ENCODE measurements around the gene ATP13A4.

Gene ATP13A4

DNA sequence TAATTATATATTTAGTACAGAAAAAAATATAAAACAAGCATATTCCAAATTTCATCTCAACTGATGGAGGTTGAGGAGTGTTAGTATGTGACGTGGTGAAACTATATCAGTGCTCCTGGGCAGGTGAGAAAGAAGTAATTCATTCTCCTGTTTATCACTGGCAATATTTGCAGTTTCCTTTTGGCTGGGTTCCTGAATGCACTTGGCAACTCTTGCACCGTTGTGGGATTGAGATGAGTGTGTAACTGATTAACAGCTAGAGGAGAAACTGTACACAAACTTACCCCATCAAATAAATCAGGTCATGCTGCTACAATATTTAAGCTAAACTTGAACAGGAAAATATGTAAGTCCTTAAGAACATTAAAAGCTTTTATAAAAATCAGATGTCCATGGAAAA lies 2.1 kb upstream of the ATP13A4 start:
- H3K36me3 ChIP-seq = no peaks in the 10 kb centered on the region
- TF ChIP-seq, protein P1, sequence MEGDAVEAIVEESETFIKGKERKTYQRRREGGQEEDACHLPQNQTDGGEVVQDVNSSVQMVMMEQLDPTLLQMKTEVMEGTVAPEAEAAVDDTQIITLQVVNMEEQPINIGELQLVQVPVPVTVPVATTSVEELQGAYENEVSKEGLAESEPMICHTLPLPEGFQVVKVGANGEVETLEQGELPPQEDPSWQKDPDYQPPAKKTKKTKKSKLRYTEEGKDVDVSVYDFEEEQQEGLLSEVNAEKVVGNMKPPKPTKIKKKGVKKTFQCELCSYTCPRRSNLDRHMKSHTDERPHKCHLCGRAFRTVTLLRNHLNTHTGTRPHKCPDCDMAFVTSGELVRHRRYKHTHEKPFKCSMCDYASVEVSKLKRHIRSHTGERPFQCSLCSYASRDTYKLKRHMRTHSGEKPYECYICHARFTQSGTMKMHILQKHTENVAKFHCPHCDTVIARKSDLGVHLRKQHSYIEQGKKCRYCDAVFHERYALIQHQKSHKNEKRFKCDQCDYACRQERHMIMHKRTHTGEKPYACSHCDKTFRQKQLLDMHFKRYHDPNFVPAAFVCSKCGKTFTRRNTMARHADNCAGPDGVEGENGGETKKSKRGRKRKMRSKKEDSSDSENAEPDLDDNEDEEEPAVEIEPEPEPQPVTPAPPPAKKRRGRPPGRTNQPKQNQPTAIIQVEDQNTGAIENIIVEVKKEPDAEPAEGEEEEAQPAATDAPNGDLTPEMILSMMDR (IDR thresholded peaks at IDR 0.05; ENCODE audit: low read depth, low read length) = no peak
- H3K4me3 ChIP-seq (ENCODE audit: low read depth, low read length) = no peak overlapping the region
- H3K27me3 ChIP-seq = peaks cover 24% of the 10 kb centered on the region
- H3K9me3 ChIP-seq = no peaks in the 10 kb centered on the region
- no peaks in the 10 kb centered on the region for H3K4me1 ChIP-seq
- no peak for DNase-seq

DNA sequence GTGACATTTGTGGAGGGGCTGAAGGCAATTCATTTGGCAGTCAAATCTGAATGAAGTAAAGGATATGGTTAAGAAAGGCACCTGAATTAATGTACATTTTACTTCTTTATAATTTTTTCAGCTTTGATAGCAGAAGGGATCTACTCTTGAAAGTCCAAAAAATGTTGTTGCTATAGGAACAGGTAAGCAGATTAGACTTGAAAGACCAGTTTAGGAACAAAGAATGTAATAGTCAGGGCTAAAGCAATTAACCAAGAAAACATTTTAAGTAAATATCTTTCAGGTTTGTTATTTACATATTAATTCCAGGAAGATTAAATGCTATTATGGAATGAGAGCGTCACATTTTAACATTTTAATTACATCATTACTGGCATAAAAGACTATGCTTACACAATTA lies 1.1 kb downstream of the ATP13A4 start:
- no peaks in the 10 kb centered on the region for H3K4me1 ChIP-seq
- TF ChIP-seq, protein P1 (IDR thresholded peaks at IDR 0.05; ENCODE audit: low read depth, low read length) = no peak
- no peaks in the 10 kb centered on the region for H3K36me3 ChIP-seq
- DNase-seq = no peak
- H3K9me3 ChIP-seq = no peaks in the 10 kb centered on the region
- peaks cover 24% of the 10 kb centered on the region for H3K27me3 ChIP-seq
- H3K4me3 ChIP-seq (ENCODE audit: low read depth, low read length) = no peak overlapping the region

DNA sequence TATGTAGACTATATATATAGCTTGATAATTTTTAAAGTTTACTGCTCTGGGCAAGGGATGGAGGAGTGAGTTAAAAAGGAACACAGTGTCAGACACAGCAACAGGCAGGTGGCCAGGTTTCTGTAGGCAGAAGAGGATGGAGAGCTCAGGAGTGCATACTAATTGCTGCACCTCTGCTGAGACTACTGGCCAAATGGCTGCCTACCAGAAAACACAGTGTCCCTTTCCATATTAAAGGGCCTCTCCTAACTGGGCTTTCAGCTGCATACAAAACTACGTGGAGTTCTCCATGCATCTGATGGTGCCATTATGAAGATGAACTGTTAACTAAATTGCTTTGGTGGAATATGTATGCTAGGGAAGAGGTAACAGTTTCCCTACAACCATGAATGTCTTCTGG lies 1.8 kb downstream of the ATP13A4 start:
- H3K36me3 ChIP-seq = no peaks in the 10 kb centered on the region
- DNase-seq = no peak
- H3K9me3 ChIP-seq = no peaks in the 10 kb centered on the region
- TF ChIP-seq, protein P1 (IDR thresholded peaks at IDR 0.05; ENCODE audit: low read depth, low read length) = no peak
- peaks cover 23% of the 10 kb centered on the region for H3K27me3 ChIP-seq
- no peaks in the 10 kb centered on the region for H3K4me1 ChIP-seq
- no peak overlapping the region for H3K4me3 ChIP-seq (ENCODE audit: low read depth, low read length)

DNA sequence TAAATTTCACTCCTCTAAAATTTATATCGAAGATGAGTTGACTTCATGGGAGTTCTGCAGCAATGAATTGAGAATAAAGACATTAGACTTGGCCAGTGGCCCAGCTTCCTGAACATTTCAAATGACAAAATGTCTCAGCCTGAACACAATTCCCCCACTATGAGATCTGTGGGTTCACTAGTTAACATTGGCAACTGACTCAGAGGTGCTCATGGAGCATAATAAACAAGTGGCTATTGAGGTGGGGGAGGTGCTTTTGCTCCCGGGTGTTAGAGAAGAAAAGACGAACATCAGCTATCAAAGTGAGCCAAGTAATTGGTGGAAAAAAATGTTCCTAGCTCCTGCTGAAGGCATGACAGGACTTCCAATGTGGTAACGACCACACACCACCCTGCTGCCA lies 6.3 kb downstream of the ATP13A4 start:
- Histone ChIP-seq H3K4me3 (ENCODE audit: low read depth, low read length) (no peak overlapping the region), H3K4me1 (no peaks in the 10 kb centered on the region), H3K9me3 (no peaks in the 10 kb centered on the region), H3K36me3 (no peaks in the 10 kb centered on the region), H3K27me3 (peaks cover 5% of the 10 kb centered on the region; the same call in 1 of the 2 replicates)
- no peak for DNase-seq
- TF ChIP-seq, protein P1 (IDR thresholded peaks at IDR 0.05; ENCODE audit: low read depth, low read length) = no peak

DNA sequence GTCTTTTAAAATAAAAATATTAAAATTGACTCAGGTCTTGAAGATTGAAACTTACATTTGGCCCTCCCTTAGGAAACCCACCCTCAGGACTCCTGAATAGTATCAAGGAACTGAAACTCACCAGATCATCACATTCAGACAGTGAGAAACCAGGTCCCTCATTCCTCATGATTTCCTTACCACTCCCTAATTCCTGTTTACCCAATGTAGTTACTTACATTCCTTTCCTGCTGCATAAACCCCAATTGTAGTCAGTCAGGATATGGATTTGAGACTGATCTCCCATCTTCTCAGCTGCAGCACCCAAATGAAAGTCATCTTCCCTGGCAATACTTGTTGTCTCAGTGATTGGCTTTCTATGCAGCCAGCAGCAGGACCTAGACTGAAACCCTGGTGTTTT lies 8.6 kb downstream of the ATP13A4 start:
- no peak for DNase-seq
- TF ChIP-seq, protein P1 (IDR thresholded peaks at IDR 0.05; ENCODE audit: low read depth, low read length) = no peak
- Histone ChIP-seq H3K27me3 (peaks cover 2% of the 10 kb centered on the region; the same call in 1 of the 2 replicates), H3K4me3 (ENCODE audit: low read depth, low read length) (no peak overlapping the region), H3K9me3 (no peaks in the 10 kb centered on the region), H3K4me1 (no peaks in the 10 kb centered on the region), H3K36me3 (no peaks in the 10 kb centered on the region)

DNA sequence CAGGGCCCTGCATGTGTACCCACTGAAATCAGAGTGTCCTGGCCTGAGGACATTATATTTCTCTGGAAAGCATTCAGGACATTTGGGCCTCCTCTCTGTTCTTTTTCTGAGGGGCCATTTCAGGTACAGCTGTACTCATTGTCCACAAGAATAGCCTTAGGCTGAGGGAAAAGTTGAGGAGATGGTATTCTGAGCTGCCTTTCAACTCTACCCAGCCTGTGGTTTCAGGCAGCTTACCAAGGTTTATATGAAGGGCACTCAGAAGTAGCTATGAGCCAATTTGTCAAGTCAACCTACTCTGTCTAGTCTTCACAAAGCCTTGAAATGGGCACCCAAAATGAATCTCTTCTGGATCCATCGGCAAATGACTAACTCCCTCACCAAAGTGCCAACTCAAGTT lies 9.4 kb downstream of the ATP13A4 start:
- no peak overlapping the region for H3K4me3 ChIP-seq (ENCODE audit: low read depth, low read length)
- no peaks in the 10 kb centered on the region for H3K4me1 ChIP-seq
- TF ChIP-seq, protein P1 (IDR thresholded peaks at IDR 0.05; ENCODE audit: low read depth, low read length) = no peak
- H3K36me3 ChIP-seq = no peaks in the 10 kb centered on the region
- H3K27me3 ChIP-seq = peaks cover 2% of the 10 kb centered on the region; the same call in 1 of the 2 replicates
- no peaks in the 10 kb centered on the region for H3K9me3 ChIP-seq
- DNase-seq = no peak

All from BE2C (cell line).